HAP-1 (cell line): ENCODE data around the gene ANKRD28.
A peak's percentile ranks its signal among the peaks of the same experiment; 100 is the strongest.
"Not testable (repeated sequence)": the region's sequence is repeated elsewhere in the genome, so short reads cannot be mapped to it uniquely, and the experiment has no call there.

Experiments used
- DNase-seq, 2 experiments: peaks; one replicate each; pipeline ENCODE4 v3.0.0-alpha.2; 2016 to 2020; ENCODE audit warnings: low spot score in 2 of 2
- H3K27me3 ChIP-seq: fragments of 250-450 bp; sonication (Bioruptor Pico); 2 replicates; pipeline ENCODE4 v1.5.1; 2020; ENCODE audit warnings: low read depth, mild to moderate bottlenecking, moderate library complexity
- H3K36me3 ChIP-seq: fragments of 250-450 bp; sonication (Bioruptor Pico); replicated peaks from 2 replicates; pipeline ENCODE4 v1.5.1; 2020; ENCODE audit warnings: mild to moderate bottlenecking
- H3K4me1 ChIP-seq: fragments of 250-450 bp; sonication (Bioruptor Pico); 2 replicates; pipeline ENCODE4 v1.5.1; 2020; ENCODE audit warnings: mild to moderate bottlenecking
- H3K4me3 ChIP-seq: fragments of 250-450 bp; sonication (Bioruptor Pico); 2 replicates; pipeline ENCODE4 v1.5.1; 2020; ENCODE audit warnings: mild to moderate bottlenecking, moderate library complexity
- H3K9me3 ChIP-seq: fragments of 250-450 bp; sonication (Bioruptor Pico); 2 replicates; pipeline ENCODE4 v1.5.1; 2020; ENCODE audit warnings: mild to moderate bottlenecking, moderate library complexity
- in situ Hi-C: fragments of 300-500 bp; cut with MboI; formaldehyde crosslinking; loops from 3 replicates; pipeline ENCODE4 v1.14.3; 2020; ENCODE audit warnings: low sequenced_read_pairs, inconsistent platforms, mixed read lengths

The ANKRD28 gene

DNA sequence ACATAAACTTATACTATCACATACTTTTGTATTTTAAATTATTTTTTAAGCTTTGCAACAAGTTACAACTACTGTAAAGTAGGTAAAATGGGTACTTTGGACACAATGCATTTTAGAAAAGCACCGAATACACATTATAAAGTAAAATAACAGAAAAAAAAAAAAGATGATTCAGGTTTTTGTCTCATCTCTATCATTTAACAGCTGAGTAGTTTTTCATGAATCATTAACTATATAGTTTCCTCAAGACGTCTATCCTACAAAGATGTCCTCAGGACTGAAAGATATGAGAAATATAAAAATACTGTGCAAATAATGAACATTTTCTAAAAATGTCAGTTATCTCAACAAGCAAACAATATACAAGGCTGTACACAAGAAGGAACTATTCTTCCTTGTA lies 46.9 kb downstream of the ANKRD28 start:
- no peaks in the 10 kb centered on the region for H3K36me3 ChIP-seq
- no peaks in the 10 kb centered on the region for H3K9me3 ChIP-seq
- no peaks in the 10 kb centered on the region for H3K4me1 ChIP-seq
- no peaks in the 10 kb centered on the region for H3K27me3 ChIP-seq
- DNase-seq = no peak
- no peak overlapping the region for H3K4me3 ChIP-seq
- in situ Hi-C loops = no loop called here

DNA sequence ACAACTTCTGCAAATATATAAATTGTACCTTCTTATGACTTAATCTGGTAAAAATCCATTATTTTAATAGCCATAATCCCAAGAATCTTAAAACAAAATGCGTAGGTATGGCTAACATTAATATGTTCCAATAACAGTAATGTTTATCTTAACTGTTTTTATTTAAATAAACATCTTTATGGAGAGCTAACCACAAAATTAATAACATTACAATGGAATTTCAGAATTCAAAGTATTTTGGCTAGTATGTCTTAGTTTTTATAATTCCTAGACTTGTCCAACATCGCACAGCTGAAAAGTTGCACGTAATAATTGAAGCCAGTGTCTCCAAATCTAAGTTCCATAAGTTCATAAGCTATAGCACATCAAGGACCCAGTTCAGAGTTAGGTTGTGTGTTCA lies 47.6 kb downstream of the ANKRD28 start:
- Histone ChIP-seq H3K36me3 (no peaks in the 10 kb centered on the region), H3K9me3 (no peaks in the 10 kb centered on the region), H3K27me3 (no peaks in the 10 kb centered on the region), H3K4me3 (no peak overlapping the region), H3K4me1 (no peaks in the 10 kb centered on the region)
- no peak for DNase-seq
- in situ Hi-C loops = no loop called here

DNA sequence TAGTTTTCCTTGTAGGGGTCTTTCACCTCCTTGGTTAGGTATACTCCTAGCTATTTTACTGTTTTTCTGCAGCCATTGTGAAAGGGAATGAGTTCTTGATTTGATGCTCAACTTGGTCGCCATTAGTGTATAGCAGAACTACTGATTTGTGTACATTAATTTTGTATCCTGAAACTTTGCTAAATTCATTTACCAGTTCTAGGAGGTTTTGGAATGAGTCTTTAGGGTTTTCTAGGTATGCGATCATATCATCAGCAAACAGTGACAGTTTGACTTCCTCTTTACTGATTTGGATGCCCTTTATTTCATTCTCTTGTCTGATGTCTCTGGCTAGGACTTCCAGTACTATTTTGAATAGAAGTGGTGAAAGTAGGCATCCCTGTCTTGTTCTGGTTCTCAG lies 51.9 kb downstream of the ANKRD28 start:
- H3K36me3 ChIP-seq, H3K9me3 ChIP-seq, H3K4me1 ChIP-seq, in situ Hi-C loops, DNase-seq, H3K27me3 ChIP-seq, H3K4me3 ChIP-seq: not testable (repeated sequence)

DNA sequence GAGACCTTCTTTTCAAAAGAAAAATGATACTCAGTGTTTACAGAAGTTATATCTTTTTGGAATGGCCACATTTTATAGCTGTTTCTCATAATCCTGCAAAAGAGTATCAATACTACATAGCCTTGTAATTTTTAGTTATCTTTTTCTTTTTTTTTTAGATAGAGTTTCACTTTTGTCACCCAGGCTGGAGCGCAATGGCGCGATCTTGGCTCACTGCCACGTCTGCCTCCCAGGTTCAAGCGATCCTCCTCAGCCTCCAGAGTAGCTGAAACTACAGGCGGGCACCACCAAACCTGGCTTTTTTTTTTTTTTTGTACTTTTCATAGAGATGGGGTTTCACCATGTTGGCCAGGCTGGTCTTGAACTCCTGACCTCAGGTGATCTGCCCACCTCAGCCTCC lies 53.6 kb downstream of the ANKRD28 start:
- Histone ChIP-seq H3K4me1 (no peaks in the 10 kb centered on the region), H3K9me3 (peaks cover 3% of the 10 kb centered on the region; the same call in 1 of the 2 replicates), H3K27me3 (no peaks in the 10 kb centered on the region), H3K4me3 (no peak overlapping the region), H3K36me3 (0 out of 2 replicates have a peak, but pooled peaks cover 2% of the 10 kb centered on the region)
- DNase-seq = no peak
- in situ Hi-C loops = no loop called here

DNA sequence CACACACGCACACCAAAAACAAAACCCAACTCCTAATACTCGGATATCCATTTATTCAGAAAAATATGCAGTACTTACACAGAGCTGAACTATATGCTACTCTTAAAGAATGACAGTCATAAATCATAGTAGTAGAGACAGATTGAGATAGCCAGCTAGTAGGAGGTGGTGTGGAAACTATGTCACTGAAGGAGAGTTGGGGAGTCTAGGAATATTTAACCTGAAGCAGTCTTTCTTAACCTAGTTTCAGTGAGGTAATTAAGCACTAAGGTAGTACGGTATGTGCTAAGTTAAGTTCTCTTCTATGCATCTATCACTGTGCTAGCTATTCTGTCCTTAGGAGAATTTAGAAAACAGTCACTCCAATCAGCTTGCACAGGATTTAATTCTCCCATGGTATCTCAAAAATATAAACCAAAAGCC lies 54.2 kb downstream of the ANKRD28 start:
- Histone ChIP-seq H3K4me1 (no peaks in the 10 kb centered on the region), H3K4me3 (no peak overlapping the region), H3K36me3 (0 out of 2 replicates have a peak, but pooled peaks cover 2% of the 10 kb centered on the region), H3K9me3 (peaks cover 3% of the 10 kb centered on the region; the same call in 1 of the 2 replicates), H3K27me3 (no peaks in the 10 kb centered on the region)
- no peak for DNase-seq
- in situ Hi-C loops = no loop called here

DNA sequence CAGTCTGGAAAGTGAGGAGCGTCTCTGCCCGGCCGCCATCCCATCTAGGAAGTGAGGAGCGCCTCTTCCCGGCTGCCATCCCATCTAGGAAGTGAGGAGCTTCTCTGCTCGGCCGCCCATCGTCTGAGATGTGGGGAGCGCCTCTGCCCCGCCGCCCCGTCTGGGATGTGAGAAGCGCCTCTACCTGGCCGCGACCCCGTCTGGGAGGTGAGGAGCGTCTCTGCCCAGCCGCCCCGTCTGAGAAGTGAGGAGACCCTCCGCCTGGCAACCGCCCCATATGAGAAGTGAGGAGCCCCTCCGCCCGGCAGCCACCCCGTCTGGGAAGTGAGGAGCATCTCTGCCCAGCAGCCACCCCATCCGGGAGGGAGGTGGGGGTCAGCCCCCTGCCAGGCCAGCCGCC lies 55.5 kb downstream of the ANKRD28 start:
- H3K27me3 ChIP-seq, DNase-seq, H3K36me3 ChIP-seq, H3K9me3 ChIP-seq, H3K4me3 ChIP-seq, in situ Hi-C loops, H3K4me1 ChIP-seq: not testable (repeated sequence)

DNA sequence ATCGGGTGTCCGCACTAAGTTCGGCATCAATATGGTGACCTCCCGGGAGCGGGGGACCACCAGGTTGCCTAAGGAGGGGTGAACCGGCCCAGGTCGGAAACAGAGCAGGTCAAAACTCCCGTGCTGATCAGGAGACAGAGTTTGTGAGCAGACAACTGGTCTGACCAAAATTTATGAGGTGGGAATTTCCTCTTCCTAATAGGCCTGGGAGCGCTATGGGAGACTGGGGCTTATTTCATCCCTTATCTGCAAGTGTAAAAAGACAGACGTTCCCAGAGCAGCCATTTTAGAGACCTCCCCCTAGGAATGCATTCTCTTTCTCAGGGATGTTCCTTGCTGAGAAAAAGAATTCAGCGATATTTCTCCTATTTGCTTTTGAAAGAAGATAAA lies 59.2 kb downstream of the ANKRD28 start:
- DNase-seq = peak in 1 of 2 experiments; percentile 75
- in situ Hi-C loops, H3K36me3 ChIP-seq, H3K9me3 ChIP-seq, H3K4me1 ChIP-seq, H3K27me3 ChIP-seq, H3K4me3 ChIP-seq: not testable (repeated sequence)

DNA sequence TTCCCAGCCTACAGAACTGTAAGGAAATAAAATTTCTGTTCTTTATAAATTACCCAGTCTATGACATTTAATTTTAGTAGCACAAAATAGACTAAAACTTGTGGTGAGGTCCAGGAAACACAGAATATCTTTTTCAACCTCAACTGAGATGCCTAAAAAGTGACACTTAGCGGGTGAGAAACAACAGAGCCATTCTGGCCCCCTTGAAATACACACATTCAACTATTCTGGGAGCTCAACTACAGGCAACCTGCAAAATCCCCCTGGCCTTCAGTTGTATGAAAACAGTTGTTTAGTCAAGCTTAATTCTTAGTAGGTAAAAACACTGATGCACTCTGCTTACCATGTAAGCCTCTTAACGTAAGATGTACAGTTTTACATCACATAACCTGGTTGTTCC lies 66.8 kb downstream of the ANKRD28 start:
- Histone ChIP-seq H3K27me3 (no peaks in the 10 kb centered on the region), H3K9me3 (no peaks in the 10 kb centered on the region), H3K4me3 (no peak overlapping the region), H3K4me1 (no peaks in the 10 kb centered on the region), H3K36me3 (0 out of 2 replicates have a peak, but pooled peaks cover 2% of the 10 kb centered on the region)
- DNase-seq = no peak
- in situ Hi-C loops = no loop called here

DNA sequence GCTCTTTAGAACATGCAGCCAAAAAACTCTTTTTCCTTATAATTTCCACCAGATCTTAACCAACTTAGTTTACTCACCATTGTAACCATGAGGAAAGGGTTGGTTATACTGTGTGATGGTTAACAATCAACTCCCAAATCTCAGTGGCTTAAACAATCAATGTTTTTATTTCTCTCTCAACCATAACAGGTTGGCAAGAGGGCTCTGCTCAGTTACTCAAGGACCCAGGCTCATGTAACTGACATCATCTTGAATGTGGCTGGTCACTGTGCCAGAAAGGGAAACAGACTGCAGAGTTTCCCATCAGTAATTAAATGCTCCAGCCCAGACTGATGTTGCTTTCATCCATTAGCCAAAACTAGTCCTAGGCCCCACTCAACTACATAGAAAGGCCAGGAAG lies 69.0 kb downstream of the ANKRD28 start:
- Histone ChIP-seq H3K4me3 (no peak overlapping the region), H3K27me3 (no peaks in the 10 kb centered on the region), H3K36me3 (0 out of 2 replicates have a peak, but pooled peaks cover 2% of the 10 kb centered on the region), H3K4me1 (no peaks in the 10 kb centered on the region), H3K9me3 (no peaks in the 10 kb centered on the region)
- DNase-seq = no peak
- in situ Hi-C loops = no loop called here

DNA sequence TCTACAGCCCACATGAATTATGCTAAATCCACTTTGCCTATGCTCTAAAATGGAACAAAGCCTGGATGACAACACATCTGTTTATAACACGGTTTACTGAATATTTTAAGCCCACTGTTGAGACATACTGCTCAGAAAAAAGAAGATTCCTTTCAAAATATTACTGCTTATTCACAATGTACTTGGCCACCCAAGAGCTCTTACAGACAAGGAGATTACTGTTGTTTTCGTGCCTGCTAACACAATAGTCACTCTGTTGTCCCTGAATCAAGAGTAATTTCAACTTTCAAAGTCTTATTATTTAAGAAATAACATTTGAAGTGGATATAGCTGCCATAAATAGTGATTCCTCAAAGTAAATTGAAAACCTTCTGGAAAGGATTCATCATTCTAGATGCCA lies 70.9 kb downstream of the ANKRD28 start:
- Histone ChIP-seq H3K4me1 (no peaks in the 10 kb centered on the region), H3K4me3 (no peak overlapping the region), H3K9me3 (no peaks in the 10 kb centered on the region), H3K27me3 (no peaks in the 10 kb centered on the region), H3K36me3 (0 out of 2 replicates have a peak, but pooled peaks cover 3% of the 10 kb centered on the region)
- DNase-seq = no peak
- in situ Hi-C loops = no loop called here

DNA sequence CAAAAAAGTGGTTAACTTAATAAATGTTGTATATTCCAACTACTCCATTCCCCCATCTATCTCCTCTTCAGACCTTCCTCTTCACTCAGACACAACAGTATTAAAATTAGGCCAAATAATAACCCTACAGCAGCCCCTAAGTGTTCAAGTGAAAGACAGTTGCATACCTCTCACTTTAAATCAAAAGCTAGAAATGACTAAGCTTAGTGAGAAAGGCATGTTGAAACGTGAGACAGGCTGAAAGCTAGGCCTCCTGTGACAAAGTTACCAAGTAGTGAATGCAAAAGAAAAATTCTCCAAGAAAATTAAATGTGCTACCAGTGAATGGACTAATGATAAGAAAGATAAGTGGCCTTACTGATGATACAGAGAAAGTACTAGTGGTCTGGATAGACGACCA lies 71.7 kb downstream of the ANKRD28 start:
- in situ Hi-C loops = no loop called here
- H3K4me3 ChIP-seq = no peak overlapping the region
- no peaks in the 10 kb centered on the region for H3K27me3 ChIP-seq
- H3K9me3 ChIP-seq = no peaks in the 10 kb centered on the region
- peaks cover 3% of the 10 kb centered on the region; the same call in 1 of the 2 replicates for H3K36me3 ChIP-seq
- no peak for DNase-seq
- H3K4me1 ChIP-seq = no peaks in the 10 kb centered on the region

DNA sequence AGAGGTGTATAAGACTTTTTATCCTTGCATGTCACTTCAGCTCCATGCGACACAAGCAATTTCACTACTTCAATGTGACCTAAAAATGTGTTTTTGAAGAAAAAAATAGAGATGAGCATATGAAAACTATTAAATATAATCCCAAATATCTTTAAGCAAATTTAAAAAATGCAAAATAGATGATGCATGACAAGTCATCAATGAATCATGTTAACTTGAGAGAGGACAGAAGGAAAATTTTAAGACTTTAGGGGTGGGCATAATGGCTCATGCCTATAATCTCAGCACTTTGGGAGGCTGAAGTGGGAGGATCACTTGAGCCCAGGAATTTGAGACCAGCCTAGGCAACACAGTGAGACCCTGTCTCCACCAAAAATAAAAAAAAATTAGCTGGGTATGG lies 73.3 kb downstream of the ANKRD28 start:
- in situ Hi-C loops = no loop called here
- Histone ChIP-seq H3K4me1 (no peaks in the 10 kb centered on the region), H3K36me3 (peaks cover 10% of the 10 kb centered on the region), H3K4me3 (no peak overlapping the region), H3K27me3 (no peaks in the 10 kb centered on the region), H3K9me3 (no peaks in the 10 kb centered on the region)
- DNase-seq = no peak

DNA sequence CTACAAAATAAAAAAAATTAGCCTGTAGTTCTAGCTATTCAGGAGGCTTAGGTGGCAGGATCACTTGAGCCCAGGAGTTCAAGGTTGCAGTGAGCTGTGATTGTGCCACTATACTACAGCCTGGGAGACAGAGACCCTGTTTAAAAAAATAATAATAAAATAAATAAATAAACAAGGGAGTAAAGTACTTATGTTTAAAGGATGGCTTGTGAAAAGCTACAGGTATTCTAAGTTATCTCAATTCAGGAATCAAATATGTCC lies 74.2 kb downstream of the ANKRD28 start:
- in situ Hi-C loops = no loop called here
- DNase-seq = no peak
- H3K4me1 ChIP-seq = no peaks in the 10 kb centered on the region
- H3K27me3 ChIP-seq = no peaks in the 10 kb centered on the region
- no peak overlapping the region for H3K4me3 ChIP-seq
- no peaks in the 10 kb centered on the region for H3K9me3 ChIP-seq
- peaks cover 10% of the 10 kb centered on the region for H3K36me3 ChIP-seq

DNA sequence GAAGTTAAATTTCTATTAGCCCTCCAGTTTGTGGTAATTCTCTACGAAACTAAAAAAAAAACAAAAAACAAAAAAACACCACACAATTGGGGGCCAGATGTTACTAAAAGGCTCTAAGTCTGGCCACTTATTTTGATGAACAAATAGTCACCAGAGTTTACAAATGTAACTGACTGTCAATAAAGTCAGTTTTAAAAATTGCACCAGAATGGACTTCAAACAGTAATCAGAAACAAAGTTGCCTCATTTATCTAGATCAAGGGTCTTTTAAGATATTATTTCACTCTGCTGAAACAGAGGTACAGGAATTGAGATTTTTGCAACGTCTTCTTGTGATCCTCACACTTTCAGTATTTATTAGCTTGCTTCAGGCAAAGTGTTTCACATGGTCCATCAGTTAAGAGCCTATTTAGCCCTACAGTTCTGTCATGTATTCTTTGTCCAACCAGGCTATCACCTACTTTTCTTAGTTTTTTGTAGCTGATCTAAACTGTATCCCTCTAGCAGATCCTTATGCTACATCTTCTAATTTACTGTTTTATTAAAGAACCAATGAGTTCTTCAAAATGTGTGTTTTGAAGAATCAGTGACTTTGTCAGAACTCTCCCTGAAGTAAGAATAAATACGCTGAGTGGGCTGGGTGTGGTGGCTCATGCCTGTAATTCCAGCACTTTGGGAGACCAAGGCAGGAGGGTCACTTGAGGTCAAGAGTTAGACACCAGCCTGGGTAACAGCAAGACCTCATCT lies 74.7 kb downstream of the ANKRD28 start:
- H3K36me3 ChIP-seq = peaks cover 10% of the 10 kb centered on the region
- no peaks in the 10 kb centered on the region for H3K9me3 ChIP-seq
- no peak for DNase-seq
- in situ Hi-C loops = no loop called here
- no peaks in the 10 kb centered on the region for H3K4me1 ChIP-seq
- H3K27me3 ChIP-seq = no peaks in the 10 kb centered on the region
- no peak overlapping the region for H3K4me3 ChIP-seq

DNA sequence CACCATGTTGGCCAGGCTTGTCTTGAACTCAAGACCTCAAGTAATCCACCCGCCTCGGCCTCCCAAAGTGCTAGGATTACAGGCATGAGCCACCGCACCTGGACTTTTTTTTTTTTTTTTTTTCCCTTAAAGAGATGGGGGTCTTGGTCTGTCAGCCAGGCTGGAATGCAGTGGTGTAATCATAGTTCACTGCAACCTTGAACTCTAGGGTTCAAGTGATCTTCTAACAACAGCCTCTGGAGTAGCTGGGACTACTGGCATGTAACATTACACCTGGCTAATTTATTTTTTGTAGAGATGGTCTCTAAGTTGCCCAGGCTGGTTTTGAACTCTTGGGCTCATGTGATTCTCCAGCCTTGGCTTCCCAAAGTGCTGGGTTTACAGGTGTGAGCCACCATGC lies 81.6 kb downstream of the ANKRD28 start:
- DNase-seq = no peak
- Histone ChIP-seq H3K27me3 (no peaks in the 10 kb centered on the region), H3K4me3 (no peak overlapping the region), H3K4me1 (0 out of 2 replicates have a peak, but pooled peaks cover 2% of the 10 kb centered on the region), H3K36me3 (peaks cover 11% of the 10 kb centered on the region), H3K9me3 (no peaks in the 10 kb centered on the region)
- in situ Hi-C loops = no loop called here
